WERI-Rb-1 (cell line): ENCODE results near the gene SETD7.

Experiments
- DNase-seq: peaks from one replicate; pipeline ENCODE4 v3.0.0-alpha.2; 2020
- H3K27ac ChIP-seq: fragments of 250-450 bp; sonication (Bioruptor Pico); 2 replicates; pipeline ENCODE4 v1.5.1; 2020; ENCODE audit warnings: mild to moderate bottlenecking, moderate library complexity
- H3K27me3 ChIP-seq: fragments of 250-450 bp; sonication (Bioruptor Pico); 2 replicates; pipeline ENCODE4 v1.5.1; 2021; ENCODE audit warnings: mild to moderate bottlenecking, low read depth, moderate library complexity; ENCODE audit not compliant: insufficient read depth, severe bottlenecking
- H3K36me3 ChIP-seq: fragments of 250-450 bp; sonication (Bioruptor Pico); 2 replicates; pipeline ENCODE4 v1.5.1; 2020; ENCODE audit warnings: mild to moderate bottlenecking, moderate library complexity
- H3K4me3 ChIP-seq: 2 replicates; pipeline ENCODE4 v1.5.1; 2011; ENCODE audit warnings: low read depth, mild to moderate bottlenecking, control low read depth, low read length
- H3K9me3 ChIP-seq: fragments of 250-450 bp; sonication (Bioruptor Pico); 2 replicates; pipeline ENCODE4 v1.5.1; 2021; ENCODE audit warnings: mild to moderate bottlenecking, moderate library complexity; ENCODE audit not compliant: severe bottlenecking
- TF ChIP-seq, protein P1 (sequence below): IDR thresholded peaks from 2 replicates; pipeline ENCODE4 v1.5.1; 2011; ENCODE audit warnings: low read depth, mild to moderate bottlenecking, control low read depth, inconsistent platforms, low read length

The SETD7 gene

GRCh38 chr4:139532947-139533346, 23.1 kb downstream of the SETD7 start:
- DNase-seq, result no peak
- TF ChIP-seq, protein P1, sequence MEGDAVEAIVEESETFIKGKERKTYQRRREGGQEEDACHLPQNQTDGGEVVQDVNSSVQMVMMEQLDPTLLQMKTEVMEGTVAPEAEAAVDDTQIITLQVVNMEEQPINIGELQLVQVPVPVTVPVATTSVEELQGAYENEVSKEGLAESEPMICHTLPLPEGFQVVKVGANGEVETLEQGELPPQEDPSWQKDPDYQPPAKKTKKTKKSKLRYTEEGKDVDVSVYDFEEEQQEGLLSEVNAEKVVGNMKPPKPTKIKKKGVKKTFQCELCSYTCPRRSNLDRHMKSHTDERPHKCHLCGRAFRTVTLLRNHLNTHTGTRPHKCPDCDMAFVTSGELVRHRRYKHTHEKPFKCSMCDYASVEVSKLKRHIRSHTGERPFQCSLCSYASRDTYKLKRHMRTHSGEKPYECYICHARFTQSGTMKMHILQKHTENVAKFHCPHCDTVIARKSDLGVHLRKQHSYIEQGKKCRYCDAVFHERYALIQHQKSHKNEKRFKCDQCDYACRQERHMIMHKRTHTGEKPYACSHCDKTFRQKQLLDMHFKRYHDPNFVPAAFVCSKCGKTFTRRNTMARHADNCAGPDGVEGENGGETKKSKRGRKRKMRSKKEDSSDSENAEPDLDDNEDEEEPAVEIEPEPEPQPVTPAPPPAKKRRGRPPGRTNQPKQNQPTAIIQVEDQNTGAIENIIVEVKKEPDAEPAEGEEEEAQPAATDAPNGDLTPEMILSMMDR, result no peak
- Histone ChIP-seq H3K36me3 (no peaks in the 10 kb centered on the region), H3K27ac (no peak overlapping the region), H3K27me3 (no peaks in the 10 kb centered on the region), H3K9me3 (no peaks in the 10 kb centered on the region), H3K4me3 (no peak overlapping the region)

DNA sequence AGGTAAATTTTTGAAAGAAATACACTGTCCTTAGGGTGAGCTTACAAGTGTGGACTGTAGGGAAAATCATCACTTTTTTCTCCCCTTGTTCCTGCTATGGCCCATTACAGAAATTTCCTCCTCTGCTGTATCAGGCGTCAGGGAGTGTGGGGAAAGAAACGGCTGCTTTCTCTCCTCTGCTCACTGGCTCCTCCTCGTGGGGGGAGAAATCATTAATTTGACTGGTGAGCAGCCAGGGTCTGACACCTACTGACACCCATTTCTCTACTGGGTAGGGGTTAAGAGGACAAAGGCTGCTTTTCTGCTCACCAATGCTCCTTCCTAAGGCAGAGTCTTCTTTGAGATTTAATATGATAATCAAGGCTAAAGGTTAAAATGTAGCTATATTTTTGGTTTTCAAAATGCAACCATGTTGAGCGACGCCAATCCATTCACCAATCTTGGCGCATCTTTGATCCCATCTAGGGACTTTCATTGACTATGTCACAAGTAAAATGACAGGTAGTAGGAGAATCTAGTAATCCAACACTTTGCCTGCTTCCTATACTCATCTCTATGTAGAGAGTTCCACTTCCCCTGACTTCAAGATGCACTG, 25.1 kb downstream of the SETD7 start:
- Histone ChIP-seq H3K27me3 (no peaks in the 10 kb centered on the region), H3K36me3 (no peaks in the 10 kb centered on the region), H3K27ac (no peak overlapping the region), H3K4me3 (no peak overlapping the region), H3K9me3 (no peaks in the 10 kb centered on the region)
- TF ChIP-seq, protein P1, result peak; percentile 84
- DNase-seq, result peak; percentile 79

DNA sequence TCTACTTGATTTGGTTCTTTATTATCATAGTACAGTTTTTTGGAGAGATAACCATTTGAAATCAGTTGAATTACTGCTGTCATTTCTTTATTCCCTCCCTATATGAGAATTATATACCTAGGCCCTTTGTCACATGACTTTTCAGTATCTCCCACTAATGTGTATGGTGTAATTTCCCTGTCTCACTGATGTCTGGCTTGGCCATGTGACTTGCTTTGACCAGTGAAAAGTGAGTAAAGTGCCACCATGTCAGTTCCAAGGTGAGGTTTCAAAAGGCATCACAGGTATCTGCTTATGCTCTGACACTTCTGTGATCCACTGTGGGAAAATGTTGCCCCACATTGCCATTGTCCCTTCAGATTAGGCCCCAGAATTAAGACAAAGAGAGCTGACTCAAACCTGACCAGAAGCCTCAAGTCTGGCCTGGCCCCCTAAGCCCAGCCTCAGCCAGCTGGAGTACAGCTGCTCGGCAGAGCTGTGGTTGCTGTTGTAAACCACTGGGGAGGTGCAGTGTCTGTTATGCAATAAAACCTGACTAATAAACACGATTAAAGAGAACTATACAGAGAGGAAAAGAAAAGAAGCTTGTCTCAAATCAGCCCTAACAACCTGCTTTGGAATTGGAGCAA, 27.5 kb downstream of the SETD7 start:
- Histone ChIP-seq H3K36me3 (no peaks in the 10 kb centered on the region), H3K4me3 (no peak overlapping the region), H3K9me3 (no peaks in the 10 kb centered on the region), H3K27ac (no peak overlapping the region), H3K27me3 (no peaks in the 10 kb centered on the region)
- DNase-seq, result peak; percentile 39
- TF ChIP-seq, protein P1, result no peak

- no peaks in the 10 kb centered on the region for H3K9me3 ChIP-seq
- H3K4me3 ChIP-seq, result no peak overlapping the region
- TF ChIP-seq, protein P1, result no peak
- no peak overlapping the region for H3K27ac ChIP-seq
- no peak for DNase-seq
- H3K27me3 ChIP-seq, result no peaks in the 10 kb centered on the region
- H3K36me3 ChIP-seq, result no peaks in the 10 kb centered on the region
Observed at GRCh38 chr4:139526928-139527327, 29.1 kb downstream of the SETD7 start.

DNA sequence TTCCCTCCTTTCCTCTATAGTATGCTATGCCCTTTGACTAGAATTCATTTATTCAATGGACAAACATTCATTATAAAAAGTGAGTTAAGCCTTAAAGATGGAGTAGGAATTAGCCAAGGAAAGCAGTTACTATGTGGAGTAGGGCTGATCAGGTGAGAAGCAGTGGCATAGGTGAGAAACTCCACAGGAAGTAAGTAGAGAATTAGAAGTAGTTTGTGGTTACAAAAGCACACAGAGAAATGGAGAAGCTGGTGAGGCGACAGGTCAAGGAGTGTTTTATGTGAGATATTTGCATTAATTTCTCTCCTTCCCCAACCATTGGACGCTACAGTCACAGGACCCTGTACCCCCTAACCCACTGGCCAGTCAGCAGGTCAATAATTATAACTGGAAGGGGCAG, 30.6 kb downstream of the SETD7 start:
- Histone ChIP-seq H3K36me3 (no peaks in the 10 kb centered on the region), H3K4me3 (no peak overlapping the region), H3K27me3 (no peaks in the 10 kb centered on the region), H3K27ac (no peak overlapping the region), H3K9me3 (no peaks in the 10 kb centered on the region)
- DNase-seq, result no peak
- TF ChIP-seq, protein P1, result no peak
